SU-DHL-6 (cell line): ENCODE measurements around the gene PRTN3.

ENCODE experiments used
- H2AFZ ChIP-seq: fragments of 200-600 bp; sonication (generic); 2 replicates; pipeline ENCODE4 v1.6.1; 2014; ENCODE audit warnings: low read depth, mild to moderate bottlenecking, moderate library complexity, mixed read lengths, antibody characterized with exemption, low read length; ENCODE audit not compliant: severe bottlenecking
- H3F3A ChIP-seq: fragments of 200-600 bp; shearing (Covaris generic); 2 replicates; pipeline ENCODE4 v1.6.0; 2016; ENCODE audit warnings: antibody characterized with exemption, mild to moderate bottlenecking; ENCODE audit not compliant: insufficient read depth
- H3K27ac ChIP-seq: fragments of 200-600 bp; sonication (generic); 2 replicates; pipeline ENCODE4 v1.5.1; 2016; ENCODE audit warnings: low read depth, mild to moderate bottlenecking, low read length, moderate library complexity, mixed read lengths
- H3K27me3 ChIP-seq: fragments of 200-600 bp; sonication (generic), shearing (Covaris generic); 2 replicates; pipeline ENCODE4 v1.6.0; 2014; ENCODE audit warnings: mild to moderate bottlenecking, low read length
- H3K36me3 ChIP-seq: fragments of 200-600 bp; sonication (generic); 2 replicates; pipeline ENCODE4 v1.6.1; 2014; ENCODE audit warnings: mild to moderate bottlenecking, low read length, mixed read lengths
- H3K4me2 ChIP-seq: fragments of 300-600, 200-600 bp; shearing (Covaris generic), sonication (generic); 2 replicates; pipeline ENCODE4 v1.6.0; 2014; ENCODE audit warnings: low read length, low read depth, mild to moderate bottlenecking; ENCODE audit not compliant: poor library complexity, severe bottlenecking
- H3K4me3 ChIP-seq: fragments of 200-600 bp; sonication (generic); 2 replicates; pipeline ENCODE4 v1.5.1; 2014; ENCODE audit warnings: antibody characterized with exemption, low read length, mild to moderate bottlenecking, mixed read lengths; ENCODE audit not compliant: insufficient read depth, poor library complexity, severe bottlenecking
- H3K79me2 ChIP-seq: fragments of 200-600 bp; sonication (generic); 2 replicates; pipeline ENCODE4 v1.6.1; 2014; ENCODE audit warnings: mild to moderate bottlenecking, low read length, moderate library complexity; ENCODE audit not compliant: insufficient read depth
- H3K9ac ChIP-seq: fragments of 200-600 bp; sonication (generic); 2 replicates; pipeline ENCODE4 v1.7.0; 2014; ENCODE audit warnings: mild to moderate bottlenecking, low read length
- H3K9me2 ChIP-seq: fragments of 200-600 bp; sonication (generic); replicated peaks from 2 replicates; pipeline ENCODE4 v1.6.1; 2014; ENCODE audit warnings: low read length; ENCODE audit not compliant: insufficient read depth
- H3K9me3 ChIP-seq: fragments of 200-600 bp; sonication (generic); 2 replicates; pipeline ENCODE4 v1.6.1; 2014; ENCODE audit warnings: low read length, mixed read lengths; ENCODE audit not compliant: insufficient read depth
- H4K20me1 ChIP-seq: fragments of 200-600 bp; sonication (generic); 2 replicates; pipeline ENCODE4 v1.6.1; 2014; ENCODE audit warnings: low read depth, mild to moderate bottlenecking, antibody characterized with exemption, low read length, moderate library complexity, mixed read lengths
- CTCF ChIP-seq: fragments of 200-600 bp; sonication (generic); IDR thresholded peaks from one replicate; pipeline ENCODE4 v1.5.1; 2017; ENCODE audit warnings: antibody characterized with exemption, mild to moderate bottlenecking, low read length, moderate library complexity; ENCODE audit not compliant: insufficient read depth, poor library complexity, severe bottlenecking
- EZH2phosphoT487 ChIP-seq: fragments of 200-600 bp; sonication (generic), shearing (Covaris generic); conservative IDR thresholded peaks from 2 replicates; pipeline ENCODE4 v1.6.1; 2018; ENCODE audit warnings: mild to moderate bottlenecking, antibody characterized with exemption, low read length, moderate library complexity, mixed read lengths

The PRTN3 gene

GRCh38 chr19:862581-863314 is 21.9 kb downstream of the PRTN3 start:
- Histone ChIP-seq H3K4me2 (peak overlapping the region; percentile 9), H3K9me3 (no peaks in the 10 kb centered on the region), H4K20me1 (no peaks in the 10 kb centered on the region), H3K9ac (no peak overlapping the region), H3K4me3 (no peak overlapping the region), H3K9me2 (no peaks in the 10 kb centered on the region), H3K79me2 (no peaks in the 10 kb centered on the region), H3K27ac (no peak overlapping the region), H3K27me3 (no peaks in the 10 kb centered on the region), H2AFZ (no peak overlapping the region), H3F3A (no peaks in the 10 kb centered on the region), H3K36me3 (no peaks in the 10 kb centered on the region)
- TF ChIP-seq CTCF (no peak), EZH2phosphoT487 (no peak)

- H3K27ac ChIP-seq, result no peak overlapping the region
- H2AFZ ChIP-seq, result no peak overlapping the region
- no peaks in the 10 kb centered on the region for H3K9me2 ChIP-seq
- TF ChIP-seq CTCF, result no peak
- H3K9ac ChIP-seq, result no peak overlapping the region
- H4K20me1 ChIP-seq, result no peaks in the 10 kb centered on the region
- H3F3A ChIP-seq, result no peaks in the 10 kb centered on the region
- no peaks in the 10 kb centered on the region for H3K79me2 ChIP-seq
- no peaks in the 10 kb centered on the region for H3K9me3 ChIP-seq
- H3K4me3 ChIP-seq, result no peak overlapping the region
- H3K27me3 ChIP-seq, result no peaks in the 10 kb centered on the region
- H3K36me3 ChIP-seq, result no peaks in the 10 kb centered on the region
- H3K4me2 ChIP-seq, result peak overlapping the region; percentile 41
Measured at GRCh38 chr19:863315-863620, 22.5 kb downstream of the PRTN3 start.

GRCh38 chr19:866769-867300 is 26.0 kb downstream of the PRTN3 start:
- Histone ChIP-seq H3K9ac (no peak overlapping the region), H3K27me3 (no peaks in the 10 kb centered on the region), H3K4me3 (no peak overlapping the region), H3F3A (no peaks in the 10 kb centered on the region), H2AFZ (no peak overlapping the region), H3K79me2 (no peaks in the 10 kb centered on the region), H3K4me2 (no peak overlapping the region), H3K9me2 (no peaks in the 10 kb centered on the region), H3K27ac (no peak overlapping the region), H3K9me3 (no peaks in the 10 kb centered on the region), H3K36me3 (no peaks in the 10 kb centered on the region), H4K20me1 (no peaks in the 10 kb centered on the region)
- TF ChIP-seq CTCF (no peak), EZH2phosphoT487 (no peak)
